ENCODE measurements around the gene KRTAP12-1. TPM values are rescaled to one million over a fixed set of nuclear protein-coding genes. Genes with fewer than 3 reads are reported as not detected.
"Not testable (repeated sequence)": the region's sequence is repeated elsewhere in the genome, so short reads cannot be mapped to it uniquely, and the experiment has no call there.

KRTAP12-1 gene
- total RNA-seq, 1 experiment from 2014 or later = 0.80 TPM

DNA sequence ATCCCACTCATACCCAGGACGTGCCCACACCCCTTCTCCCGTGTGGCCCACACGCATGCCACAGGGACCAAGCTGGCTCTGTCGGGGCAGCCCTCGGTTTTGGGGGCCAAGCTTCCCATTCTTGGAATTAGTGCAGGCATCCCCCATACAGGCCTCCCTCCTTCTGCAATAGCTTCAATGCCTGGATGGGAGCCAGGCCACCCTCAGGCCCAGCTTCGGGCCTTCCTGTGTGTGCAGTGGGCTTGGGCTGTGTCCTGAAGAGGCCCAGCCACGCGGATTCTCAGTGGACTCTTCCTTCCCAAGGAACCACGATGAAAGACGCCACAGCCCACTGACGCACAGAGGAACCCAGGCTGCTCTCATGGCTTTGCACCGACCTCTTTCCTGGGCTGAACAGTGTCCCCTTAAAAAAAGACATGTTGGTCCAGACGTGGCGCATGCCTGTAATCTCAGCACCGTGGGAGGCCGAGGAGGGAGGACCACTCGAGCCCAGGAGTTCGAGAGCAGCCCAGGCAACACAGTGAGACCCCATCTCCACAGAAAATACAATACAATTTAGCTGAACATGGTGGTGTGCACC, 32.4 kb downstream of the KRTAP12-1 start:
- CTCF ChIA-PET = no interaction called here
- DNase-seq (ENCODE audit: low spot score) = no peak
- intact Hi-C loops (cut with micrococcal nuclease; ENCODE audit: unreplicated experiment) = no loop called here
- TF ChIP-seq, protein P1, sequence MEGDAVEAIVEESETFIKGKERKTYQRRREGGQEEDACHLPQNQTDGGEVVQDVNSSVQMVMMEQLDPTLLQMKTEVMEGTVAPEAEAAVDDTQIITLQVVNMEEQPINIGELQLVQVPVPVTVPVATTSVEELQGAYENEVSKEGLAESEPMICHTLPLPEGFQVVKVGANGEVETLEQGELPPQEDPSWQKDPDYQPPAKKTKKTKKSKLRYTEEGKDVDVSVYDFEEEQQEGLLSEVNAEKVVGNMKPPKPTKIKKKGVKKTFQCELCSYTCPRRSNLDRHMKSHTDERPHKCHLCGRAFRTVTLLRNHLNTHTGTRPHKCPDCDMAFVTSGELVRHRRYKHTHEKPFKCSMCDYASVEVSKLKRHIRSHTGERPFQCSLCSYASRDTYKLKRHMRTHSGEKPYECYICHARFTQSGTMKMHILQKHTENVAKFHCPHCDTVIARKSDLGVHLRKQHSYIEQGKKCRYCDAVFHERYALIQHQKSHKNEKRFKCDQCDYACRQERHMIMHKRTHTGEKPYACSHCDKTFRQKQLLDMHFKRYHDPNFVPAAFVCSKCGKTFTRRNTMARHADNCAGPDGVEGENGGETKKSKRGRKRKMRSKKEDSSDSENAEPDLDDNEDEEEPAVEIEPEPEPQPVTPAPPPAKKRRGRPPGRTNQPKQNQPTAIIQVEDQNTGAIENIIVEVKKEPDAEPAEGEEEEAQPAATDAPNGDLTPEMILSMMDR (conservative IDR thresholded peaks at IDR 0.05; ENCODE audit: low read depth, low read length) = no peak
- TF ChIP-seq EZH2 (IDR thresholded peaks at IDR 0.05; ENCODE audit: borderline replicate concordance, low read depth, low read length, poor library complexity, severe bottlenecking) = no peak
- Histone ChIP-seq H3K27ac (ENCODE audit: low read depth, low read length, poor library complexity, severe bottlenecking) (no peak overlapping the region), H3K4me1 (ENCODE audit: insufficient read depth, low read length, poor library complexity, severe bottlenecking) (no peaks in the 10 kb centered on the region), H3K4me3 (ENCODE audit: low read depth, low read length, poor library complexity, severe bottlenecking) (no peak overlapping the region), H3K9me3 (ENCODE audit: low read depth, low read length, poor library complexity, severe bottlenecking) (peaks cover 6% of the 10 kb centered on the region), H3K27me3 (replicated peaks; ENCODE audit: insufficient read depth, low read depth, low read length, poor library complexity) (no peaks in the 10 kb centered on the region), H3K36me3 (ENCODE audit: insufficient read depth, low read length, poor library complexity, severe bottlenecking) (no peaks in the 10 kb centered on the region)
- POLR2A ChIA-PET (ENCODE audit: low non-redundant PET) = no interaction called here
- BruUV-seq (replicated peaks) = no TSS peak

DNA sequence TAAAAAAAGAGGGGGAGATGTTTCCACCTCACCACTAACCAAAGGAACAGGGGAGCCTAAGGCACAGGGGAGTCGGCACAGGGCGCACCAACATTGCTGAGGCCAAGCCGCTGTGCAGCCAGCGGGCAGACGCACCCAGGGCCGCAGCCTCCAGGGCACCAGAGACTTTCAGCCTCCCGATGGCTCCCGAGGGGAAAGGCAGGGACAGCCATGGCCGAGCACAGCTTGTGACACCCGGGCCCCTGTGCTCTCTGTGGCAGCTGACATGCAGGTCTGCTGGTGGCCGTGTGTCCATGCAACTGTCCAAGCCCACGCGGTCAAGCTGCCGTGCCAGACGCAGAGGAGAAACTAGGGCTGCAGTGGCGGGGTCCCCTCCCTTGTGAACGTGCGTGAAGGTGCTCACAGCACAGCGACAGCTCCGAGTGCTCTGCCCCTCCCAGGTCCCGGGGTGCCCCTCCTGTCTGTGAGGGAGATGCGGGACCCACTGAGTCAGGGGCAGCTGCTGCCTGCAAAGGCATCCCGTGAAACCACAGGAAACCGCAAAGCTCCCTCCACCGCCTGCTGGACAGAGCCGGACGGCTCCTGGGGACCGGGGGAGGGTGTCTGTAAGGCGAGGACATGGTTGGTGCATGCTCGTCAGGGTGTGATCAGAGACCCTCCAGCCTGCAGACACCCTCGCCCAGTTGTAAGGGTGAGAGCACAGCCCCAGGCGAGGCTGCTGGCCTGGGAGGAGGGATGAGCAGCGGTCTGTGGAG, 33.2 kb downstream of the KRTAP12-1 start:
- H3K9me3 ChIP-seq (ENCODE audit: low read depth, low read length, poor library complexity, severe bottlenecking) = peaks cover 15% of the 10 kb centered on the region
- no peak for DNase-seq (ENCODE audit: low spot score)
- H3K36me3 ChIP-seq (ENCODE audit: insufficient read depth, low read length, poor library complexity, severe bottlenecking) = no peaks in the 10 kb centered on the region
- no peaks in the 10 kb centered on the region for H3K27me3 ChIP-seq (replicated peaks; ENCODE audit: insufficient read depth, low read depth, low read length, poor library complexity)
- intact Hi-C loops (cut with micrococcal nuclease; ENCODE audit: unreplicated experiment) = no loop called here
- H3K4me3 ChIP-seq (ENCODE audit: low read depth, low read length, poor library complexity, severe bottlenecking) = no peak overlapping the region
- H3K4me1 ChIP-seq (ENCODE audit: insufficient read depth, low read length, poor library complexity, severe bottlenecking) = no peaks in the 10 kb centered on the region
- no TSS peak for BruUV-seq (replicated peaks)
- TF ChIP-seq EZH2 (IDR thresholded peaks at IDR 0.05; ENCODE audit: borderline replicate concordance, low read depth, low read length, poor library complexity, severe bottlenecking) = no peak
- TF ChIP-seq, protein P1 (conservative IDR thresholded peaks at IDR 0.05; ENCODE audit: low read depth, low read length) = no peak
- POLR2A ChIA-PET (ENCODE audit: low non-redundant PET) = no interaction called here
- no peak overlapping the region for H3K27ac ChIP-seq (ENCODE audit: low read depth, low read length, poor library complexity, severe bottlenecking)
- CTCF ChIA-PET = no interaction called here

DNA sequence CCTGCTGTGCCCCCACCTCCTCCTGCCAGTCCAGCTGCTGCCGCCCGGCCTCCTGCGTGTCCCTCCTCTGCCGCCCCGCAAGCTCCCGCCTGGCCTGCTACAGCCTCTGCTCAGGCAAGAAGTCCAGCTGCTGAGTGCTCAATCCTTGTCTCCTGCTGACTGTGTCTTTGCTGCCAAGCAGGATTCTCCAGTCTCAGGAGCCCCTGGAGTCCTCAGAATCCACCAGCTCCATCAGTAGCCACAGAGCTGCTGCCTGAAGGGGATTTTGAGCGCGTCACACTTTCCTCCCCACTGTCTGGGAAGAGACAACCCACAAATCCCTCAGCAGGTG, 34.8 kb downstream of the KRTAP12-1 start:
- no TSS peak for BruUV-seq (replicated peaks)
- TF ChIP-seq, protein P1 (conservative IDR thresholded peaks at IDR 0.05; ENCODE audit: low read depth, low read length) = no peak
- TF ChIP-seq EZH2 (IDR thresholded peaks at IDR 0.05; ENCODE audit: borderline replicate concordance, low read depth, low read length, poor library complexity, severe bottlenecking) = no peak
- no peak overlapping the region for H3K27ac ChIP-seq (ENCODE audit: low read depth, low read length, poor library complexity, severe bottlenecking)
- CTCF ChIA-PET = no interaction called here
- H3K4me3 ChIP-seq (ENCODE audit: low read depth, low read length, poor library complexity, severe bottlenecking) = no peak overlapping the region
- no peaks in the 10 kb centered on the region for H3K4me1 ChIP-seq (ENCODE audit: insufficient read depth, low read length, poor library complexity, severe bottlenecking)
- POLR2A ChIA-PET (ENCODE audit: low non-redundant PET) = no interaction called here
- DNase-seq (ENCODE audit: low spot score) = peak; percentile 15
- H3K9me3 ChIP-seq (ENCODE audit: low read depth, low read length, poor library complexity, severe bottlenecking) = peaks cover 16% of the 10 kb centered on the region
- no peaks in the 10 kb centered on the region for H3K36me3 ChIP-seq (ENCODE audit: insufficient read depth, low read length, poor library complexity, severe bottlenecking)
- H3K27me3 ChIP-seq (replicated peaks; ENCODE audit: insufficient read depth, low read depth, low read length, poor library complexity) = no peaks in the 10 kb centered on the region
- intact Hi-C loops (cut with micrococcal nuclease; ENCODE audit: unreplicated experiment) = no loop called here

DNA sequence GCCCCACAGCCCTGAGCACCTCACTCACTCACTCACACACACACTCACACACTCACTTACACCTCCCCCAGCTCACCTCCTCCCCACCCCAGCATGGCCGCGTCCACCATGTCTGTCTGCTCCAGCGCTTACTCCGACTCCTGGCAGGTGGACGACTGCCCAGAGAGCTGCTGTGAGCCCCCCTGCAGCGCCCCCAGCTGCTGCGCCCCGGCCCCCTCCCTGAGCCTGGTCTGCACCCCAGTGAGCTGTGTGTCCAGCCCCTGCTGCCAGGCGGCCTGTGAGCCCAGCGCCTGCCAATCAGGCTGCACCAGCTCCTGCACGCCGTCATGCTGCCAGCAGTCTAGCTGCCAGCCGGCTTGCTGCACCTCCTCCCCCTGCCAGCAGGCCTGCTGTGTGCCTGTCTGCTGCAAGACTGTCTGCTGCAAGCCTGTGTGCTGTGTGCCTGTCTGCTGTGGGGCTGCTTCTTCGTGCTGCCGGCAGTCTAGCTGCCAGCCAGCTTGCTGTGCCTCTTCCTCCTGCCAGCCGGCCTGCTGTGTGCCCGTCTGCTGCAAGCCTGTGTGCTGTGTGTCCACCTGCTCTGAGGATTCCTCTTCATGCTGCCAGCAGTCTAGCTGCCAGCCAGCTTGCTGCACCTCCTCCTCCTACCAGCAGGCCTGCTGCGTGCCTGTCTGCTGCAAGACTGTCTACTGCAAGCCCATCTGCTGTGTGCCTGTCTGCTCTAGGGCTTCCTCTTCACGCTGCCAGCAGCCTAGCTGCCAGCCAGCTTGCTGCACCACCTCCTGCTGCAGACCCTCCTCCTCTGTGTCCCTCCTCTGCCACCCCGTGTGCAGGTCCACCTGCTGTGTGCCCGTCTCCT, 35.4 kb downstream of the KRTAP12-1 start, which contains the start of gene KRTAP10-11:
Gene KRTAP10-11 (plus strand): TSS at position 49 of the 856 bp plus-strand sequence. CDS start 45 bp downstream, at position 94.
- BruUV-seq (replicated peaks); H3K4me3 ChIP-seq (ENCODE audit: low read depth, low read length, poor library complexity, severe bottlenecking); H3K4me1 ChIP-seq (ENCODE audit: insufficient read depth, low read length, poor library complexity, severe bottlenecking); H3K27me3 ChIP-seq (replicated peaks; ENCODE audit: insufficient read depth, low read depth, low read length, poor library complexity); POLR2A ChIA-PET (ENCODE audit: low non-redundant PET); intact Hi-C loops (cut with micrococcal nuclease; ENCODE audit: unreplicated experiment); H3K27ac ChIP-seq (ENCODE audit: low read depth, low read length, poor library complexity, severe bottlenecking); H3K36me3 ChIP-seq (ENCODE audit: insufficient read depth, low read length, poor library complexity, severe bottlenecking): not testable (repeated sequence)
- peaks cover 16% of the 10 kb centered on the region for H3K9me3 ChIP-seq (ENCODE audit: low read depth, low read length, poor library complexity, severe bottlenecking)
- DNase-seq (ENCODE audit: low spot score) = peak; percentile 34
- CTCF ChIA-PET = interaction anchor here (0.8 kb wide), 1 partner anchor 454 kb away, joined by 4 read pairs; no protein-coding TSS in a partner anchor
